ENCODE results near the gene RBL2.
A peak's percentile ranks its signal among the peaks of the same experiment; 100 is the strongest.
"Not testable (repeated sequence)": the region's sequence is repeated elsewhere in the genome, so short reads cannot be mapped to it uniquely, and the experiment has no call there.

Gene RBL2

GRCh38 chr16:53509906-53510703, 75.8 kb downstream of the RBL2 start:
- DNase-seq: peak; percentile 32 to 40
- Mint-ChIP-seq H3K4me3 (peak overlapping the region; percentile 21 to 61), H3K9me3 (peaks cover 0 to 5% of the 10 kb centered on the region in 2 donors), H3K4me1 (peaks cover 32% of the 10 kb centered on the region), H3K27me3 (peaks cover 24% of the 10 kb centered on the region), H3K27ac (peak overlapping the region; percentile 15 to 49)
- peak; percentile 58 for ATAC-seq

- H3K27ac Mint-ChIP-seq: peak overlapping the region in 1 of 2 donors; percentile 49
Observed at GRCh38 chr16:53510704-53511070, 76.4 kb downstream of the RBL2 start.

GRCh38 chr16:53511084-53511402, 76.8 kb downstream of the RBL2 start:
- no peak for ATAC-seq
- Mint-ChIP-seq H3K4me1 (peaks cover 35% of the 10 kb centered on the region), H3K27ac (no peak overlapping the region), H3K9me3 (peaks cover 0 to 5% of the 10 kb centered on the region in 2 donors), H3K4me3 (no peak overlapping the region), H3K27me3 (peaks cover 29% of the 10 kb centered on the region)
- no peak for DNase-seq

More at GRCh38 chr16:53510704-53511070, 76.4 kb downstream of the RBL2 start:
- Mint-ChIP-seq H3K27me3 (peaks cover 25% of the 10 kb centered on the region), H3K9me3 (peaks cover 0 to 5% of the 10 kb centered on the region in 2 donors), H3K4me3 (no peak overlapping the region), H3K4me1 (peaks cover 31% of the 10 kb centered on the region)
- DNase-seq (no peak), ATAC-seq (no peak)

- peaks cover 32% of the 10 kb centered on the region for H3K27me3 Mint-ChIP-seq
- no peak overlapping the region for H3K4me3 Mint-ChIP-seq
- peaks cover 35% of the 10 kb centered on the region for H3K4me1 Mint-ChIP-seq
- H3K27ac Mint-ChIP-seq: no peak overlapping the region
- H3K9me3 Mint-ChIP-seq: peaks cover 0 to 5% of the 10 kb centered on the region in 2 donors
- DNase-seq (no peak), ATAC-seq (no peak)
Observed at GRCh38 chr16:53511403-53512280, 77.4 kb downstream of the RBL2 start.

GRCh38 chr16:53512795-53513194, 78.5 kb downstream of the RBL2 start:
- not testable (repeated sequence) for H3K9me3 Mint-ChIP-seq, H3K27ac Mint-ChIP-seq, DNase-seq, H3K4me3 Mint-ChIP-seq, ATAC-seq
- Mint-ChIP-seq H3K27me3 (peaks cover 32% of the 10 kb centered on the region), H3K4me1 (peaks cover 38% of the 10 kb centered on the region)

GRCh38 chr16:53515259-53515658, 81.0 kb downstream of the RBL2 start:
- Mint-ChIP-seq H3K9me3 (peaks cover 0 to 5% of the 10 kb centered on the region in 2 donors), H3K27ac (no peak overlapping the region), H3K4me1 (peaks cover 51% of the 10 kb centered on the region), H3K4me3 (no peak overlapping the region), H3K27me3 (peaks cover 32% of the 10 kb centered on the region)
- DNase-seq (no peak), ATAC-seq (no peak)

GRCh38 chr16:53515811-53516210, 81.5 kb downstream of the RBL2 start:
- peaks cover 0 to 5% of the 10 kb centered on the region in 2 donors for H3K9me3 Mint-ChIP-seq
- no peak for DNase-seq
- no peak overlapping the region for H3K4me3 Mint-ChIP-seq
- H3K27me3 Mint-ChIP-seq: peaks cover 30% of the 10 kb centered on the region
- no peak overlapping the region for H3K27ac Mint-ChIP-seq
- peaks cover 51% of the 10 kb centered on the region for H3K4me1 Mint-ChIP-seq
- no peak for ATAC-seq

- Mint-ChIP-seq H3K4me3 (peak overlapping the region; percentile 3 to 28), H3K9me3 (peaks cover 0 to 1% of the 10 kb centered on the region in 2 donors), H3K4me1 (peaks cover 50% of the 10 kb centered on the region), H3K27ac (no peak overlapping the region), H3K27me3 (peaks cover 12% of the 10 kb centered on the region)
- no peak for DNase-seq
- ATAC-seq: no peak
Observed at GRCh38 chr16:53517851-53518250, 83.6 kb downstream of the RBL2 start.

- Mint-ChIP-seq H3K27me3 (peaks cover 20% of the 10 kb centered on the region), H3K9me3 (no peaks in the 10 kb centered on the region), H3K27ac (peak overlapping the region; percentile 14 to 90), H3K4me1 (peaks cover 50% of the 10 kb centered on the region), H3K4me3 (peak overlapping the region; percentile 64 to 78)
- peak; percentile 98 for ATAC-seq
- DNase-seq: peak; percentile 60 to 77
Observed at GRCh38 chr16:53518550-53519416, 84.5 kb downstream of the RBL2 start.

GRCh38 chr16:53519417-53520091, 85.3 kb downstream of the RBL2 start:
- H3K4me3 Mint-ChIP-seq: peak overlapping the region; percentile 64 to 78
- H3K27me3 Mint-ChIP-seq: peaks cover 24% of the 10 kb centered on the region
- no peak for DNase-seq
- peak overlapping the region; percentile 0 to 90 for H3K27ac Mint-ChIP-seq
- no peak for ATAC-seq
- H3K4me1 Mint-ChIP-seq: peaks cover 50% of the 10 kb centered on the region
- no peaks in the 10 kb centered on the region for H3K9me3 Mint-ChIP-seq

GRCh38 chr16:53523126-53523804, 89.0 kb downstream of the RBL2 start:
- H3K4me1 Mint-ChIP-seq: peaks cover 28% of the 10 kb centered on the region
- DNase-seq: no peak
- no peak for ATAC-seq
- no peaks in the 10 kb centered on the region for H3K9me3 Mint-ChIP-seq
- peaks cover 16% of the 10 kb centered on the region for H3K27me3 Mint-ChIP-seq
- H3K27ac Mint-ChIP-seq: peak overlapping the region in 1 of 2 donors; percentile 28
- H3K4me3 Mint-ChIP-seq: no peak overlapping the region

GRCh38 chr16:53523971-53524548, 89.8 kb downstream of the RBL2 start:
- Mint-ChIP-seq H3K4me3 (no peak overlapping the region), H3K27ac (no peak overlapping the region), H3K4me1 (peaks cover 20% of the 10 kb centered on the region), H3K27me3 (peaks cover 16% of the 10 kb centered on the region), H3K9me3 (no peaks in the 10 kb centered on the region)
- ATAC-seq (no peak), DNase-seq (no peak)

- no peak for ATAC-seq
- Mint-ChIP-seq H3K27ac (no peak overlapping the region), H3K9me3 (no peaks in the 10 kb centered on the region), H3K4me1 (peaks cover under 1% of the 10 kb centered on the region), H3K4me3 (no peak overlapping the region), H3K27me3 (peaks cover 5% of the 10 kb centered on the region)
- no peak for DNase-seq
Observed at GRCh38 chr16:53528797-53529196, 94.5 kb downstream of the RBL2 start.

- peaks cover 8% of the 10 kb centered on the region for H3K27me3 Mint-ChIP-seq
- H3K27ac Mint-ChIP-seq: no peak overlapping the region
- peaks cover 7% of the 10 kb centered on the region for H3K4me1 Mint-ChIP-seq
- ATAC-seq (no peak), DNase-seq (no peak)
- no peak overlapping the region for H3K4me3 Mint-ChIP-seq
- H3K9me3 Mint-ChIP-seq: no peaks in the 10 kb centered on the region
Observed at GRCh38 chr16:53529513-53529912, 95.2 kb downstream of the RBL2 start.

All from stimulated activated naive CD8-positive, alpha-beta T cell treated with anti-CD3 and anti-CD28 coated beads, Interleukin-15, amount 100 ng/mL, for 72 hours (primary cell).